CD4-positive, alpha-beta T cell treated with Interleukin-6 at 100 ng/mL for 8 hours (primary cell): ENCODE measurements around the gene RSU1.

ENCODE experiments used
- DNase-seq: peaks from one replicate; pipeline ENCODE4 v3.0.0-alpha.2; 2020; ENCODE audit warnings: mixed read lengths, low spot score

The RSU1 gene

GRCh38 chr10:16602104-16602775 is 215.0 kb downstream of the RSU1 start:
- no peak for DNase-seq

GRCh38 chr10:16599662-16600061 is 217.6 kb downstream of the RSU1 start:
- DNase-seq: no peak

GRCh38 chr10:16597656-16598055 is 219.6 kb downstream of the RSU1 start:
- no peak for DNase-seq

GRCh38 chr10:16592378-16592777 is 224.8 kb downstream of the RSU1 start:
- DNase-seq: no peak

- DNase-seq: no peak
Measured at GRCh38 chr10:16586358-16587138, 230.7 kb downstream of the RSU1 start.

GRCh38 chr10:16585103-16585502 is 232.1 kb downstream of the RSU1 start:
- no peak for DNase-seq

GRCh38 chr10:16583382-16583781 is 233.8 kb downstream of the RSU1 start:
- no peak for DNase-seq

GRCh38 chr10:16581202-16581601 is 236.0 kb downstream of the RSU1 start:
- no peak for DNase-seq

- no peak for DNase-seq
Measured at GRCh38 chr10:16570731-16571130, 246.5 kb downstream of the RSU1 start.

- DNase-seq: no peak
Measured at GRCh38 chr10:16566202-16566805, 250.9 kb downstream of the RSU1 start.

- DNase-seq: no peak
Measured at GRCh38 chr10:16565604-16566003, 251.6 kb downstream of the RSU1 start.

GRCh38 chr10:16562891-16563290 is 254.3 kb downstream of the RSU1 start:
- DNase-seq: no peak

- DNase-seq: no peak
Measured at GRCh38 chr10:16559236-16559773, 257.9 kb downstream of the RSU1 start.

GRCh38 chr10:16547973-16548372 is 269.3 kb downstream of the RSU1 start:
- DNase-seq: no peak

GRCh38 chr10:16545116-16545736 is 272.0 kb downstream of the RSU1 start:
- DNase-seq: no peak

- no peak for DNase-seq
Measured at GRCh38 chr10:16544591-16544990, 272.6 kb downstream of the RSU1 start.

GRCh38 chr10:16544099-16544498 is 273.1 kb downstream of the RSU1 start:
- no peak for DNase-seq
